Subcutaneous adipose tissue (tissue), 4 donors: ENCODE measurements around the gene FAM89A. TPM values are rescaled to one million over a fixed set of nuclear protein-coding genes. Genes with fewer than 3 reads are reported as not detected.

Source experiments
- total RNA-seq, 4 donors: library from RNA; depleted of rRNA; stranded (reverse); fragments of >200 nt; gene quantifications; one replicate each; pipeline ENCODE4 v1.1.0, GENCODE V29; 2016
- TF ChIP-seq, protein P1 (sequence below): fragments of 450-650 bp; IDR thresholded peaks from one replicate; pipeline ENCODE4 v1.5.1; 2016; ENCODE audit warnings: low read depth, mild to moderate bottlenecking, control low read depth, antibody characterized with exemption, moderate library complexity

The FAM89A gene
- total RNA-seq: 100 to 1,000 TPM in 3 of 4 donors, 10 to 100 TPM in 1; 69.5 to 222 (median 140) TPM

DNA sequence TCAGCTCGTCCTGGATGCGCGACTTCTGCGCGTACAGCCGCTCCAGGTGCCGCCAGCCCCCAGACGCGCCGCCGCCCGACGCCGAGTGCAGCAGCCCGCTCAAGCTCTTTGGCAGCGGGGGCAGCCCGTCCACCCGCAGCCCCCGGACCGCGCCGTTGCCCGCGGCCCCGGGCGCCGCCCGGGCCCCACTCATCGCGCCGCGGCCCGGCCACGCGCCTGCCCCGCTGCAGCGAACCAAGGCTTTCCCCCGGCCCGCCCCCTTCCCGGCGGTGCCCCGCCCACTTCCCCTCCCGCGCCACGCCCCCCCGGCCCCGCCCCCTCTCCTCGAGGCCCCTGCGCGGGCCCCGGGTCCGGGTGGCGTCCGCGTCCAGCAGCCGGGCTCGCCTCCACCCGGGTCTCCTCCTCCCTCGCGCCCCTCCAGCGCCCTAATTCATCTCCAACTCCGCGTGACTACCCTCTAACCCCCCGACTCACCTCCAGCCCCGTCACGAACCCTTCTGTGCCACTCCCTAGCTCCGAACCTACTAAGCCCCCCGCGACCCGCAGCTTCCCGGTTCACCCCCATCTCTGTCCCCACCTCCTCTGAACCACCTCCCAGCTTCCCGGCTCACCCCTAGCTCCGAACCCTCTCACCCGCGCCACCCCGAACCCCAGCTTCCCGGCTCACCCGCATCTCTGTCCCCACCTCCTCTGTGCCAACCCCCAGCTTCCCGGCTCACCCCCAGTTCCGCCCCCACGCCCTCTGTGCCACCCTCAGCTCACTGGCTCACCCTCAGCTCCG lies at the start of gene FAM89A:
TSS of gene FAM89A (minus strand) at position 236 of the 781 bp plus-strand sequence. CDS start at position 193, 43 bp downstream.
- TF ChIP-seq, protein P1, sequence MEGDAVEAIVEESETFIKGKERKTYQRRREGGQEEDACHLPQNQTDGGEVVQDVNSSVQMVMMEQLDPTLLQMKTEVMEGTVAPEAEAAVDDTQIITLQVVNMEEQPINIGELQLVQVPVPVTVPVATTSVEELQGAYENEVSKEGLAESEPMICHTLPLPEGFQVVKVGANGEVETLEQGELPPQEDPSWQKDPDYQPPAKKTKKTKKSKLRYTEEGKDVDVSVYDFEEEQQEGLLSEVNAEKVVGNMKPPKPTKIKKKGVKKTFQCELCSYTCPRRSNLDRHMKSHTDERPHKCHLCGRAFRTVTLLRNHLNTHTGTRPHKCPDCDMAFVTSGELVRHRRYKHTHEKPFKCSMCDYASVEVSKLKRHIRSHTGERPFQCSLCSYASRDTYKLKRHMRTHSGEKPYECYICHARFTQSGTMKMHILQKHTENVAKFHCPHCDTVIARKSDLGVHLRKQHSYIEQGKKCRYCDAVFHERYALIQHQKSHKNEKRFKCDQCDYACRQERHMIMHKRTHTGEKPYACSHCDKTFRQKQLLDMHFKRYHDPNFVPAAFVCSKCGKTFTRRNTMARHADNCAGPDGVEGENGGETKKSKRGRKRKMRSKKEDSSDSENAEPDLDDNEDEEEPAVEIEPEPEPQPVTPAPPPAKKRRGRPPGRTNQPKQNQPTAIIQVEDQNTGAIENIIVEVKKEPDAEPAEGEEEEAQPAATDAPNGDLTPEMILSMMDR: no peak

DNA sequence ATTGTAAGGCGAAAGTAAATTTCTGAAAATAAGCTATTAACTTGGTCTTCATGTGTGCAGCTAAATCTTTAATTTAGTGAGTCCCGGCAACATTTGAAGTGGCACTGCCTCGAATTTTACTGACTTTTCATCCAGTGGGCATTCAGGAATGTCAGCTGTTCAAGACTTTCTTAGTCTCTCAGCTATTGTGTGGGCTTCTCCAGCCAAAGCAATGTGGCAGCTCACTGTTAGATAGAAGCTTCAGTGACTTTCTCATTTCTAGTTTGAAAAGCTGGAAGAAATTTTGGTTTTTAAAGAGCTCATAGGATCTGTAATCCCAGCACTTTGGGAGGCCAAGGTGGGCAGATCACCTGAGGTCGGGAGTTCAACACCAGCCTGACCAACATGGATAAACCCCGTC lies 44.3 kb upstream of the FAM89A start:
- TF ChIP-seq, protein P1: no peak

DNA sequence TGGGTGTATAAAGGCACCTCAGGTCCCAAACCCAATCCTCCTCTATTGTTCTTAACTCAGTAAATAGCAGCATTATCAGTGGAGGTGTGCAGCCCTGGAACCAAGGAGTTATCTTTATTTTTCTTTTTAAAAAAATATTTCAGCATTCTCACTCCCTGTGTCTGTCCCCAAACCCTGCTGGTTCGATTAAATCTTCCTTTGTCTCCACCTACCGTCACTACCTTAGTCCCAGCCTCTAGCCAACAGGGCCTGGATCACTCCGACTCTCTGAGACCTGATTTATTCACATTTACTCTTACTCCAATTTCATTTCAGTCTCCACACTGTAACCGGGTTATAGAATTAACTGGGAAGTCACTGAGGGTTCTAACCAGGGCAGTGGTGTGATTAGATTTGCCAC lies 39.1 kb upstream of the FAM89A start:
- TF ChIP-seq, protein P1: no peak

DNA sequence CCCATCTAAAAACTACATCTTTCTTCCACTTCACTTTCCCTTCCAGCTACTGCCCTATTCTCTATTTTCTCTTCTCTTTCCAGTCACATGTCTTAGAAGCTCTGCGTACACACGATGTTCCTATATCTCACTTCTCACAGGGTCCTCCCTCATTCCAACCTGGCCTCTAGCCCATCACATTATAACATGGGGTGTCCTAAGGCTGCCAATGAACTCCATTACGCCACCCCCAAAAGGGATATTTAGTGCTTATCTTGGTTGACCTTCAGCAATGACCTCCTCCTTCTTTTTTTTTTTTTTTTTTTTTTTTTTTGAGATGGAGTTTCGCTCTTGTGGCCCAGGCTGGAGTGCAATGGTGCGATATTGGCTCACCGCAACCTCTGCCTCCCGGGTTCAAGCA lies 38.2 kb upstream of the FAM89A start:
- TF ChIP-seq, protein P1: no peak

DNA sequence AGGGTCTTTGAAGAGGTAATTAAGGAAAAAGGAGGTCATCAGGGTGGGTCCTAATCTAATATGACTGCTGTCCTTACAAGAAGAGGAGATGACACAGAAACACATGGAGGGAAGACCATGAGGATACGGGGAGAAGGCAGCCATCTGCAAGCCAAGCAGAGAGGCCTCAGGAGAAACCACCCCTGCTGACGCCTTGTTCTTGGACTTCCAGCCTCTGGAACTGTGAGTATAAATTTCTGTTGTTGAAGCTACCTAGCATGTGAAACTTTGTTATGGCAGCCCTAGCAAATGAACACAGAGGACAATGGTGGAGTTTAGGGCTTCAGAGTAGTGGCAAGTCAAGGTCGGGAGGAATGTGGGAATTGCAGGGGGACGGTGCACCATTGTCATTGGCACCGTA lies 36.7 kb upstream of the FAM89A start:
- TF ChIP-seq, protein P1: no peak

DNA sequence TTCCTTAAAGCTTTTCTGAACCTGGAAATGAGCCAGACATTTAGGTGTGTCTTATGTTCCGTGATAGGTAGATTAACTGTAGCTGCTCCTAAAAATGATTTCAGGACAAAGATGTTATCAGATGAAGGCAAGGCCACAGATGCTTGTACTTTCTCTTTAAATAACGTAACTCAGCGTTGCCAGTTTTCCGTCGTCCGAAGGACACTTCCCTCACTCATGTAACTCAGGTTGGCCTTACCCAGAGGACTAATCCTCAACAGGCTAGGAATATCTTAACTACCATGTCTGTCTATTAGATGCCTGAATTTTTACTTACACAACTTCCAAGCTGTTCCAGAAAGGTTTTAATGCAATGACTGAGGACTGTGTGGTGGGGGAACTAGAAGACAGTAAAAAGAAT lies 35.4 kb upstream of the FAM89A start:
- TF ChIP-seq, protein P1: no peak

DNA sequence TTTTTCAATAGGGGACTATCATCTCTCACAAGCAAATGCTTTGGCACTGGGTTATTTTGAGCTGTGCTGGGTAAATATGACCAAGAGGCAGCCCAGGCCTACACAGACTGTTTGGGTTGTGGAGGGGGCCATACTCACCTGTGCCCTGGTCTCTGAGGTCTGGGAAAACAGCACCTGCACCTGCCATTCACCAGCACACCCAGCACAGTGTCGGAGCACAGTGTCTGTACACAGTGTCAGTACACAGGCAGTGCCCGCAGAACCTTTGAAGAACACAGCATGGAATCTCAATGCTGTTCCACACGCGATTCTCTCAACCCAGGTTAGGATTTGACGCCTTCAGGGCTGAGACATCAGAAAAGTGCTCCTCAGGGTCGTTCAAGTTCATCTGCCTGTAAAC lies 35.0 kb upstream of the FAM89A start:
- TF ChIP-seq, protein P1: no peak
